ENCODE results near the gene TEDC1. TPM values are rescaled to one million over a fixed set of nuclear protein-coding genes. Genes with fewer than 3 reads are reported as not detected.

Gene TEDC1
- total RNA-seq, 1 experiment from 2014 or later = 26.2 TPM

DNA sequence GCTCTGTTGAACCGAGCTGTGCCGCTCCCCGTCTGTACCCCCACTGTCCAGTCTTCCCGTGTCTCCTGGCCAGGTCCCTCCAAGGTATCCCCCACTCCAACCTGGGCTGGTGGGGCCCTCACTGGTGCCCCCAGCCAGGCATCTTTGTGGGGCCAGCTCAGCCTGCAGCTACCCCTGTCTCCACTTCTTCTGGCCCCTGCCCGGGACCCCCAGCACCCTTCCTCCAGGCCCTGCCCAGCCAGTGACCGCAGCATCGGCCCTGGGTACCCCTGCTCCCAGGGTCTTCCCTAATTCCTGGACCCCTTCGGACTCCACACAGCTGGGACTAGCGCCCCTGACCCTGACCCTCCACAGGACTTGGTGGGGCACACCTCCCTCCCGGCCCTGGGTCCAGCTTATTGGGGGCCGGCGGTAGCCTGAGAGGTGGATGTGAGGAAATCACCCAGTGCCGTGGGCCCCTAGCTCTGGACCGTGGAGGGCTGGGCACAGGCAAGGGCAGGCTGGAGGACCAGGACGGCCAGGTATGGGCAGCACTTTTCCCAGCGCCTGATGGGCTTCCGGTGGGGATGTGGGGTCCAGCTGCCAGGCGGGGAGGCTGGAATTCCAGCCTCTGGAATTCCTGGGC lies 8.4 kb upstream of the TEDC1 start:
- Mint-ChIP-seq H3K27me3 (ENCODE audit: low read depth) (peaks cover 86% of the 10 kb centered on the region), H3K36me3 (ENCODE audit: insufficient read depth in 1 of 3, low read depth in 3 of 3) (no peaks in the 10 kb centered on the region), H3K4me1 (peaks cover 11 to 28% of the 10 kb centered on the region in 2 experiments), H3K9me3 (0 out of 5 replicates have a peak, but pooled peaks cover 0 to under 1% of the 10 kb centered on the region in 2 experiments), H3K4me3 (peak overlapping the region in 1 of 2 experiments; percentile 71; a peak in 3 of 5 replicates), H3K27ac (peak overlapping the region in 2 of 3 experiments; percentile 73 to 98; a peak in 3 of 7 replicates)
- no peak overlapping the region for H3K56ac ChIP-seq (ENCODE audit: insufficient read length, low read depth, low read length)
- no peak overlapping the region for H3K4me2 ChIP-seq (ENCODE audit: insufficient read depth, insufficient read length, low read length)
- H3K9ac ChIP-seq (ENCODE audit: extremely low read depth, insufficient read length, low read length) = no peak overlapping the region
- TF ChIP-seq, protein P1, sequence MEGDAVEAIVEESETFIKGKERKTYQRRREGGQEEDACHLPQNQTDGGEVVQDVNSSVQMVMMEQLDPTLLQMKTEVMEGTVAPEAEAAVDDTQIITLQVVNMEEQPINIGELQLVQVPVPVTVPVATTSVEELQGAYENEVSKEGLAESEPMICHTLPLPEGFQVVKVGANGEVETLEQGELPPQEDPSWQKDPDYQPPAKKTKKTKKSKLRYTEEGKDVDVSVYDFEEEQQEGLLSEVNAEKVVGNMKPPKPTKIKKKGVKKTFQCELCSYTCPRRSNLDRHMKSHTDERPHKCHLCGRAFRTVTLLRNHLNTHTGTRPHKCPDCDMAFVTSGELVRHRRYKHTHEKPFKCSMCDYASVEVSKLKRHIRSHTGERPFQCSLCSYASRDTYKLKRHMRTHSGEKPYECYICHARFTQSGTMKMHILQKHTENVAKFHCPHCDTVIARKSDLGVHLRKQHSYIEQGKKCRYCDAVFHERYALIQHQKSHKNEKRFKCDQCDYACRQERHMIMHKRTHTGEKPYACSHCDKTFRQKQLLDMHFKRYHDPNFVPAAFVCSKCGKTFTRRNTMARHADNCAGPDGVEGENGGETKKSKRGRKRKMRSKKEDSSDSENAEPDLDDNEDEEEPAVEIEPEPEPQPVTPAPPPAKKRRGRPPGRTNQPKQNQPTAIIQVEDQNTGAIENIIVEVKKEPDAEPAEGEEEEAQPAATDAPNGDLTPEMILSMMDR (conservative IDR thresholded peaks at IDR 0.05) = no peak
- peak overlapping the region; percentile 86 for H4K91ac ChIP-seq (ENCODE audit: insufficient read length, low read depth, low read length)
- peak overlapping the region; percentile 93 for H3K4ac ChIP-seq (ENCODE audit: low read depth, low read length)
- H3T11ph ChIP-seq (ENCODE audit: low read length) = peak overlapping the region; percentile 71
- H2BK12ac ChIP-seq (ENCODE audit: insufficient read length, low read depth, low read length) = peak overlapping the region; percentile 59
- peaks cover 41% of the 10 kb centered on the region for H3K27me3 ChIP-seq (ENCODE audit: insufficient read depth, low read length)
- no peaks in the 10 kb centered on the region for H3K4me1 ChIP-seq (ENCODE audit: insufficient read depth, low read length)
- peak overlapping the region; percentile 47 for H4K5ac ChIP-seq (ENCODE audit: insufficient read length, low read depth, low read length)
- no CpG with 5 or more reads among the region's 18 CpGs for WGBS (ENCODE audit: extremely low coverage, insufficient read length, low lambda C conversion rate)
- H4K8ac ChIP-seq (replicated peaks; ENCODE audit: insufficient read length, low read depth, low read length) = no peak overlapping the region
- H3K14ac ChIP-seq (ENCODE audit: insufficient read depth, low read length) = peak overlapping the region; percentile 90
- no peak overlapping the region for H2AFZ ChIP-seq (ENCODE audit: low read length)
- H4K20me1 ChIP-seq (ENCODE audit: control insufficient read depth, insufficient read depth, insufficient read length) = no peaks in the 10 kb centered on the region
- no peak overlapping the region for H2BK15ac ChIP-seq (ENCODE audit: low read depth, low read length)
- no peak overlapping the region for H3K23ac ChIP-seq (ENCODE audit: insufficient read length, low read depth, low read length)
- H3K23me2 ChIP-seq (ENCODE audit: insufficient read length, low read depth, low read length, poor library complexity, severe bottlenecking) = peaks cover 7% of the 10 kb centered on the region
- peak overlapping the region; percentile 91 for H3K18ac ChIP-seq (ENCODE audit: insufficient read length, low read depth, low read length)
- peak overlapping the region; percentile 84 for H2BK120ac ChIP-seq (ENCODE audit: low read depth, low read length, poor library complexity, severe bottlenecking)
- no peaks in the 10 kb centered on the region for H3K79me1 ChIP-seq (ENCODE audit: insufficient read depth, low read depth, low read length, poor library complexity, severe bottlenecking)
- no peaks in the 10 kb centered on the region for H3K9me3 ChIP-seq (ENCODE audit: control insufficient read depth, low read depth, low read length)
- no peak overlapping the region for H2AK5ac ChIP-seq (ENCODE audit: insufficient read length, low read length)
- H3K27ac ChIP-seq (ENCODE audit: insufficient read length, low read depth, low read length) = no peak overlapping the region
- H2BK5ac ChIP-seq (ENCODE audit: insufficient read length, low read length) = no peak overlapping the region
- DNase-seq = no peak
- no peak overlapping the region for H2BK20ac ChIP-seq (ENCODE audit: low read depth, low read length, poor library complexity, severe bottlenecking)
- H3K79me2 ChIP-seq (ENCODE audit: insufficient read depth, low read length) = no peaks in the 10 kb centered on the region

Measured in H9 (cell line).